SK-MEL-5 (cell line): Measurements from ENCODE around the gene UQCR10. TPM values are rescaled to one million over a fixed set of nuclear protein-coding genes. Genes with fewer than 3 reads are reported as not detected.

Source experiments
- DNase-seq: peaks from one replicate; pipeline ENCODE4 v3.0.0-alpha.2; 2016; ENCODE audit warnings: low read depth, low spot score
- in situ Hi-C: cut with HindIII; loops from 2 replicates; pipeline ENCODE4 v1.10.0; 2016; ENCODE audit warnings: low sequenced_read_pairs, high pct_unique_total_duplicates, low pct_unique_long_range_greater_than_20kb
- total RNA-seq: library from RNA; depleted of rRNA; stranded (reverse); fragments of >200 nt; shearing (Covaris generic); gene quantifications from 2 replicates; pipeline ENCODE4 v1.2.3, GENCODE V29; 2014

Gene UQCR10
- total RNA-seq, 1 experiment from 2014 or later = 176 TPM

DNA sequence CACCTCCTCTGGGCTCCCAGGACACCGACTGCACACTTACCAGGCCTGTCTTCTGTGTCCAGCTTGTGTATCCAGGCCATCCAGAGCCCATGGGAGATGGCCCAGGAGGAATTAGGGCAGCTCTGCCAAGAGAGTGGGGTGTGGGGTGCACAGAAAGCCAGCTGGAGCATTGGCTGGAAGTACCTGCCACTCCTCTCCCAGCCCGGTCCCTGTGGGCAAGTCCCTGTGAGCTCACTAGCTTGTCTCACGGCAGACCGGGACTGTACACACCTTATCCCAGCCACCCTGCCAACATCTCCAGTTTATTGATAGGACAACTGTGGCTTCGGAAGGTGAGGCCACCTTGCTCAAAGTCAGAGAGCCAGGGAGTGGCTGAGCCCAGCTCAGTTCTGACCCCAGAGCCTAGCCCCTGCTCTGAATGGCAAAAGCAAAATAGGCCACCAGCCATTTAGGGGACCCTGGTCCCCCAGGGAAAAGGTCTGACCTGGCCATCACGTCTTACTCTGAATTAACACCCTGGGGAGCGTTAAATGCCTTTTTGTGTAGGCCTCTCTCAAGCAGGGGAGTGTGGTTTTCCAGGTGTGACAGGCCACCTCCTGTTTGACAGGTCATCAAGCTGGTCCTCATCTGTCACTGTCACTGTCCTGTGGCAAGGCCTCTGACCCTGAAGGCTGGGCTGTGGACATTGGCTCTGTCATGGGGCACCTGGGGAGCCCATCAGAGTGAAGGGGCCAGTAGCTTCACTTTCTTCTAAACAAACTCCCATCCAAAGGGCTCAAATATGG, 15.1 kb downstream of the UQCR10 start:
- DNase-seq = no peak
- in situ Hi-C loops = no loop called here

GRCh38 chr22:29784451-29785361, 17.5 kb downstream of the UQCR10 start:
- in situ Hi-C loops = no loop called here
- DNase-seq = no peak

DNA sequence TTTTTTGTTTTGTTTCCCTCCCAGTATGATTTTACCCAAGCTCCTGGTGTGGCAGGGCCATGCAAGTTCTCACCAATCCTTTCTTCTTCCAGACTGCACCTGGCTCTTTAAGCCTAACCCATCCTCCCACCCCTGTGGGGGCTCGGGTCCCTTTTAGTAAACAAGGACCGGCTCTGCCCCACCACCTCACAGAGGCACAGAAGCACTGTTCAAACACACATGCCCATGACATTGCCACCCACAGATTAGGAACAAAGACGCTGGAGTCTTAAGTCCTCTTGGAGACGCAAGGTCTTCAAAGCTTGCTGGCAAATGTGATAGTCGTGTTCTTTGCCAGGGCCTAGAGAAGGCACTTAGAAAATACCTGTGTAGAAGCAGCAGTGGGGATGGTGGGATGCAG, 18.9 kb downstream of the UQCR10 start:
- in situ Hi-C loops = no loop called here
- no peak for DNase-seq

- in situ Hi-C loops = no loop called here
- no peak for DNase-seq
Observed at GRCh38 chr22:29787371-29787980, 20.3 kb downstream of the UQCR10 start.

DNA sequence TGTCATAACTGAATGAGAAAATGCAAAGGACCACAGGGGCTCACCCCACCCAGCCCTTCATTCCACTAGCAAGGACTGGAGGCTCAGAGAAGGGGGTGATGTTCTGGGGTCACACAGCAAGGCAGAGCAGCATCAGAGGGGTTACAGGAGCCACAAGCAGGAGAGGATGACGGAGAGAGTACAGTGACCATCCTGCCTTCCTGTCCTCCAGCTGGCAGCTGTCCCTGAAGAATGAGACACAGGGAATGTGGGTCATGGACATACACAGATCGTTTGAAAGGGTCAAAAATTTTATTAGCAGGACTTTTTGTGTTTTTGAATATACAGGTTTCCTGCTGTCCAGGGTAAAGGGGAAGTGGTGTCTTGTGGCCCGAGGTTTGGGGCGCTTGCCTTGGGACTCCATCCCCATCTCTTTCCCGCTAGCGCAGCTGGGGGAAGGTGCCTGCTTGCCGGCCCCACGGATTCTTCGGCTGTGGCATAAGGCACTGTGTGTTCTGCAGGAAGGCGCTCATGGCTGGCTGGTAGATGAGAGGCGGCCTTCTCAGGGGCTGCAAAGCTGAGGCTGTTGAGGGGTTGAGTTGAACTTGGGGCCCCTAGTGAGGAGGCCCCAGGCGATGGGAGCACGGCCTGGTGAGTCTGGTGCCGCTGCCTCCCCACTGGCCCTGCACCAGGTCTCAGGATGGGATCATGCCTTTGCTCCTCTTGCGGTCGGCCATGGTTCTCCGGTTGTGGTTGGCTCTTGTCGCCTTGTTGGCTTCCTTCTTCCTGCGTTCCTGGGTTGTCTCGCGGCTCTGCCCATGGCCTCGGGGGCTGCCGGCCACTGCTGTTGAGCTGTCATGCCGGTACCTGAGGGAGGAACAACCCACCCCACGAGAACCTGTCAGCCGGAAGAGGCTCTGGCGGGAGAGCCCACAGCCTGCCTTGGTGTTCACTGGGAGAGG, 21.4 kb downstream of the UQCR10 start:
- DNase-seq = no peak
- in situ Hi-C loops = no loop called here

DNA sequence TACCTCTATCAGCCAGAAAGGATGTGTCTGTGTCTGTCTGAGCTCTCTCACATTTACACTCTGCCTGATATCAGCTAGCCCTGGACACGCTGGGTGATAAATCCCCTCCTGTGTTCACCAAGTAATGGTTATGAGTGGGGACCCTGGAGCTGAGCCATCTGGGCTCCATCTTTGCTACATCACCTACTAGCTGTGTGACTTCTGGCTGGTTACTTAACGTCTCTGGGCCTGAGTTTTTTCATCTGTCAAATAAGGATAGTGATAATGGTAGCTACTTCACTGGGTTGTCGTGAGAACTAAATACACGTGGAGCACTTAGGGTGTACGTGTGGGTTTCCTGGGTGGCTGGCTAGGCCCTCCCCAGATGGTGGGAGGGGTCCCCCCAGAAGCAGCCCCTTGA, 22.9 kb downstream of the UQCR10 start:
- in situ Hi-C loops = no loop called here
- no peak for DNase-seq

DNA sequence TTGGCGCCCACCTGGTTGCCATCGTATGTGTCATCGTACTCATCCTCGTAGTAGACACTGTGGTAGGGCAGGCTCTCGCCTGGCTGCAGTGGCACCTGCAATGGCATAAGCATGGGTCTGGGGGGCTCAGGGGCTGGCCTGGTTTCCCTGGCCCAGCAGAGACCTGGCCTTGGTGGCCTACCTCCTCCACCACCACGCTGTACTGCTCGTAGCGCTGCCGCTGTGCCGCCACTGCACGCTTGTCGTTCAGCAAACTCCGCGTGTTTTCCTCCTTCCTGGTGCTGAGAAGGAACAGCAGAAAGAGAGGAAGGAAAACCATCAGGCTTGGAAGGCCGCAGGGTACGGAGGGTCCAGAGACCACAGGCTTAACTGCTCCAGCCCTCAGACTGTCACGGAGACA, 26.2 kb downstream of the UQCR10 start:
- DNase-seq = no peak
- in situ Hi-C loops = no loop called here

DNA sequence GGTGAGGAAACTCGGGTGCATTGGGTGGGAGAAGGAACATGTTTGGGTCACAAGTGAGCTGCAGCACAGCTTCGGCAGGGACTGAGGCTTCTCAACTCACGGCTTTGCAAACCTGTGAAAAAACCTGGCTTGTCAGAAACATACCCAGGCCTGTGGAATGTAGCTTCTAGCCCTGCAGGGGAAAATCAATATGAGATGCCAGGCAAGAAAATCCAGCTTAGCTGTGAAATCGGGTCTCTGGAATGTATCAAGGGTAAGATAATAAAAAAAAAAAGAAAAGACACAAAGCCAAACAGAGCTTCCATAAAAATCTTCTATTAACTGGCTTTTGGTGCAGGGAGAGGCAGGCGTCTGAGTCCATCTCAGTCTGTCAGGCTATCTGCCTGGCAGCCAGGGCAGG, 28.5 kb downstream of the UQCR10 start:
- in situ Hi-C loops = no loop called here
- DNase-seq = no peak

DNA sequence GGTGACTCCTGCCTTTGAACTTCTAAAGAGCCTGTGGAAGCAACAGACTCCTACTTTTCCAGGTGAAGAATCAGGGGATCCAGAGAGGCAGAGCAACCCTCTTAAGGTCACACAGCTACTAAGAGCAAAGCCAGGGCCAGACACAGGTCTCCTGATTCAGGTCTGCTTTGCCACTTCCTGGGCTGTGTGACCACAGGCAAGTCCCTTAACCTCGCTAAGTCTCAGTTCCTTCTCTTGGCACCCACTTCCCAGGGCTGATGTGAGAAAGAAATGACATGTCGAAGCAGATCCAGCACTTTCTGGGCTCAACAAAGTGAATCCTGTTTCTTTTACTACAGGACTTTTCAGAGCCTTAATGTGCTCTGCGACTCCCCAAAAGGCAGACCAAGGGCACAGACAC, 30.2 kb downstream of the UQCR10 start:
- DNase-seq = no peak
- in situ Hi-C loops = no loop called here

GRCh38 chr22:29798318-29798717, 31.1 kb downstream of the UQCR10 start:
- in situ Hi-C loops = no loop called here
- DNase-seq = no peak

- DNase-seq = no peak
- in situ Hi-C loops = no loop called here
Observed at GRCh38 chr22:29798801-29799200, 31.6 kb downstream of the UQCR10 start.

GRCh38 chr22:29799217-29799680, 32.1 kb downstream of the UQCR10 start:
- in situ Hi-C loops = no loop called here
- DNase-seq = no peak

DNA sequence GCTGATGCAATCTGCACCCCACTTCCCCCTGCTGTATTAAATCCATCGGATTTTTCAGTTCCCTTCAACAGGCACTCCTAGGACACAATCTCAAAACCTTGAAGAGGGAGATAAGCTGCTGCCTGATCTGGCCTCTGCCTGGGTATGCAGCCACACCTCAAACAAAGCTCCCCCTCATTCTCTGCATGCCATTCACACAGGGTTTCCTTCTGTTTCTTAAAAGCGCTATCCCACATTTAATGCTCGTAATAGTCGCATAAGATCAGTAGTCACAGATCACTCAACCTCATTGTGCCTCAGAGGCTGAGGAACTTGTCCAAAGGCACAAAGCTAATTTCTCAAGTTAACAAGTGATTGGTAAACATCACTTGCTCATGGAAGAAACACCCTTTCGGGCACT, 34.0 kb downstream of the UQCR10 start:
- in situ Hi-C loops = no loop called here
- DNase-seq = no peak

DNA sequence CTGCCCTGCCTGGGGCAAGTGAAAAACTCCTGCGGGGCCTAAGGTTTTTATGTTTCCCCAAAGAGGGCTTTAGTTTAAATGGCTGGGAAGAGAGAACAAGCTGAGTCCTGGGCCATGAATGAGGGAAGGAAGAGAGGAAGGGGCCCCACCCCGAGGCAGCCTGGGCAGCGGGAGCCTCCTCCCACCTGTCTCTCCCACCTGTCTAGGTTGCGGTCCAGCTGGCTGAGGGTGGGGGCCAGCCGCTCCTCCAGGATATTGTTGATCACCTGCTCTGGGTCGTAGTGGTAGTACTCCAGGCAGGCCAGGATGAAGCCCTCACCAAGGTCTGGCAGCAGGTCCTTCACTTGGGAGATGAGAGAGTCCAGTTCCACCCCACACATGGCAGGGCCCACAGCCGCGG, 34.6 kb downstream of the UQCR10 start:
- in situ Hi-C loops = no loop called here

DNA sequence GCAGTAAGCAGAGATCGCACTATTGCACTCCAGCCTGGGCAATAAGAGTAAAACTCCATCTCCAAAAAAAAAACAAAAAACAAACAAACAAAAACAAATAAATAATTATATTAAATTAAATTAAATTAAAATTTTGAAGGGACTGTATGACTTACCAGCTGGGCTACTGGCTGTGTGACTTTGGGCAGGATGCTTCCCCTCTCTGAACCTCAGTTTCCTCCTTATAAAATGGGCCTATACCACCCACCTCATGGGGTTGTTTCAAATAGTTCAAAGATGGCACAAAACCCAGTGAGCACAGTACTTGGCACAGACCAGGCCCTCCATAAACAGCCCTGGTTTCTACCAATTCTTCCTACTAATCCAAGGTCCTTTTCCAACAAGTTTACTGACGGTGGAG, 36.0 kb downstream of the UQCR10 start:
- no peak for DNase-seq
- in situ Hi-C loops = no loop called here

More for the DNA sequence above, 34.6 kb downstream of the UQCR10 start:
- DNase-seq = no peak

DNA sequence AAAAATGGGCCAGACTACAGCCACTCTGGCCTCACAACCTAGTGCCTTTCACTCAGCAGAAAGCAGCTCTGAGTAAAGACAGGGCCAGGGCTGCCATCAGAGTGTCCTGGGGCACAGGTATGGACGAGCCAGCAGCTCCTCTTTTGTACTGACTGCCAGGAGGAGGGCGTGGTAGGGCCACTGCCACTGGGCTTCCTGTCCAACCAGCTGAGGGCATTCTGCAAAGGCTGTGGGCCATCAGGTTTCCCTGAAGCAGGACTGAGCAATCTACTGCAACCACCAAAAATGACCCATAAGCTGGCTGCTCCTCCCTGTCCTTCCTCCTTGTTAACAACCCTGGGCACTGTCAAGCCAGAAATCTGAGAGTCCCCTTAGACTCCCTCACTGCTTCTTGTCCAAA, 37.8 kb downstream of the UQCR10 start:
- in situ Hi-C loops = no loop called here
- DNase-seq = no peak

GRCh38 chr22:29806196-29806595, 39.0 kb downstream of the UQCR10 start:
- DNase-seq = no peak
- in situ Hi-C loops = no loop called here
